WERI-Rb-1 (cell line): ENCODE data around the gene KCNC2.
A peak's percentile ranks its signal among the peaks of the same experiment; 100 is the strongest.

Experiments used
- DNase-seq: peaks from one replicate; pipeline ENCODE4 v3.0.0-alpha.2; 2020
- H3K27ac ChIP-seq: fragments of 250-450 bp; sonication (Bioruptor Pico); 2 replicates; pipeline ENCODE4 v1.5.1; 2020; ENCODE audit warnings: mild to moderate bottlenecking, moderate library complexity
- H3K27me3 ChIP-seq: fragments of 250-450 bp; sonication (Bioruptor Pico); 2 replicates; pipeline ENCODE4 v1.5.1; 2021; ENCODE audit warnings: mild to moderate bottlenecking, low read depth, moderate library complexity; ENCODE audit not compliant: insufficient read depth, severe bottlenecking
- H3K36me3 ChIP-seq: fragments of 250-450 bp; sonication (Bioruptor Pico); 2 replicates; pipeline ENCODE4 v1.5.1; 2020; ENCODE audit warnings: mild to moderate bottlenecking, moderate library complexity
- H3K4me3 ChIP-seq: 2 replicates; pipeline ENCODE4 v1.5.1; 2011; ENCODE audit warnings: low read depth, mild to moderate bottlenecking, control low read depth, low read length
- H3K9me3 ChIP-seq: fragments of 250-450 bp; sonication (Bioruptor Pico); 2 replicates; pipeline ENCODE4 v1.5.1; 2021; ENCODE audit warnings: mild to moderate bottlenecking, moderate library complexity; ENCODE audit not compliant: severe bottlenecking
- CTCF ChIP-seq: IDR thresholded peaks from 2 replicates; pipeline ENCODE4 v1.5.1; 2011; ENCODE audit warnings: low read depth, mild to moderate bottlenecking, control low read depth, inconsistent platforms, low read length

The KCNC2 gene

GRCh38 chr12:75130811-75131210 lies 78.8 kb downstream of the KCNC2 start:
- Histone ChIP-seq H3K36me3 (no peaks in the 10 kb centered on the region), H3K4me3 (peak overlapping the region; percentile 40), H3K27me3 (no peaks in the 10 kb centered on the region), H3K27ac (peak overlapping the region; percentile 76), H3K9me3 (no peaks in the 10 kb centered on the region)
- no peak for TF ChIP-seq CTCF
- peak; percentile 63 for DNase-seq

GRCh38 chr12:75129275-75129674 lies 80.4 kb downstream of the KCNC2 start:
- Histone ChIP-seq H3K27me3 (no peaks in the 10 kb centered on the region), H3K9me3 (no peaks in the 10 kb centered on the region), H3K36me3 (no peaks in the 10 kb centered on the region), H3K27ac (peak overlapping the region; percentile 76), H3K4me3 (no peak overlapping the region)
- DNase-seq = no peak
- TF ChIP-seq CTCF = no peak

GRCh38 chr12:75121036-75121705 lies 88.5 kb downstream of the KCNC2 start:
- no peak overlapping the region for H3K27ac ChIP-seq
- no peak overlapping the region for H3K4me3 ChIP-seq
- H3K9me3 ChIP-seq = no peaks in the 10 kb centered on the region
- no peak for DNase-seq
- H3K36me3 ChIP-seq = no peaks in the 10 kb centered on the region
- TF ChIP-seq CTCF = no peak
- H3K27me3 ChIP-seq = no peaks in the 10 kb centered on the region

GRCh38 chr12:75120311-75120711 lies 89.3 kb downstream of the KCNC2 start:
- DNase-seq = no peak
- Histone ChIP-seq H3K36me3 (no peaks in the 10 kb centered on the region), H3K9me3 (no peaks in the 10 kb centered on the region), H3K27me3 (no peaks in the 10 kb centered on the region), H3K27ac (no peak overlapping the region), H3K4me3 (no peak overlapping the region)
- TF ChIP-seq CTCF = no peak

- TF ChIP-seq CTCF = no peak
- Histone ChIP-seq H3K36me3 (no peaks in the 10 kb centered on the region), H3K4me3 (no peak overlapping the region), H3K27me3 (no peaks in the 10 kb centered on the region), H3K27ac (peak overlapping the region; percentile 62), H3K9me3 (no peaks in the 10 kb centered on the region)
- DNase-seq = peak; percentile 78
Measured at GRCh38 chr12:75116646-75117198, 92.9 kb downstream of the KCNC2 start.

- no peaks in the 10 kb centered on the region for H3K36me3 ChIP-seq
- no peaks in the 10 kb centered on the region for H3K9me3 ChIP-seq
- no peak for TF ChIP-seq CTCF
- peak overlapping the region; percentile 47 for H3K27ac ChIP-seq
- no peak overlapping the region for H3K4me3 ChIP-seq
- H3K27me3 ChIP-seq = no peaks in the 10 kb centered on the region
- no peak for DNase-seq
Measured at GRCh38 chr12:75115748-75116147, 93.9 kb downstream of the KCNC2 start.
